MM.1S (cell line): ENCODE results near the gene E2F3.

Experiments
- EZH2 ChIP-seq: fragments of 300-600 bp; sonication (generic); optimal IDR thresholded peaks from 2 replicates; pipeline ENCODE3; 2017; ENCODE audit warnings: low read depth, mild to moderate bottlenecking, antibody characterized with exemption, low read length, mixed read lengths
- EZH2phosphoT487 ChIP-seq: fragments of 300-600 bp; sonication (generic); IDR thresholded peaks from 2 replicates; pipeline ENCODE4 v1.6.1; 2018; ENCODE audit warnings: antibody characterized with exemption, low read length
- TF ChIP-seq, protein P1 (sequence below): fragments of 300-600 bp; sonication (generic); IDR thresholded peaks from 2 replicates; pipeline ENCODE4 v1.5.1; 2016; ENCODE audit warnings: antibody characterized with exemption, low read length, mixed read lengths

DNA sequence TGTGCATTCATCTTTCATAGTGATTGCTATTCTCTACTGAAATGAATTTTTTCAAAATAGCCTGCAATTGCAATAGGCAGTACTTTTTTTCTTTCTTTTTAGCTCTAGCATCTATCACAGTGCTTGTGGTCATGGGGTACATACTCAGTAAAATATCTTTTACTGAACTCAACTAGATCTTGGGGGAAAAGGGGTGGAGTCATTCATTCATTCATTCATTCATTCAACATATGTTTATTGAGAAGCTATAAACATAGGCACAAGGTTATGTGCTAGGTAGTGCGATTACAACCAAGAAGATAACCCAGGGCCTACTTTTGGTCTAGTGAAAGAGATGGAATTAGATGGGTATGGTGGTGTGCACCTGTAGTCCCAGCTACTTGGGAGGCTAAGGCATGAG, 131.2 kb downstream of the E2F3 start:
- TF ChIP-seq EZH2phosphoT487 (no peak), EZH2 (no peak)
- TF ChIP-seq, protein P1, sequence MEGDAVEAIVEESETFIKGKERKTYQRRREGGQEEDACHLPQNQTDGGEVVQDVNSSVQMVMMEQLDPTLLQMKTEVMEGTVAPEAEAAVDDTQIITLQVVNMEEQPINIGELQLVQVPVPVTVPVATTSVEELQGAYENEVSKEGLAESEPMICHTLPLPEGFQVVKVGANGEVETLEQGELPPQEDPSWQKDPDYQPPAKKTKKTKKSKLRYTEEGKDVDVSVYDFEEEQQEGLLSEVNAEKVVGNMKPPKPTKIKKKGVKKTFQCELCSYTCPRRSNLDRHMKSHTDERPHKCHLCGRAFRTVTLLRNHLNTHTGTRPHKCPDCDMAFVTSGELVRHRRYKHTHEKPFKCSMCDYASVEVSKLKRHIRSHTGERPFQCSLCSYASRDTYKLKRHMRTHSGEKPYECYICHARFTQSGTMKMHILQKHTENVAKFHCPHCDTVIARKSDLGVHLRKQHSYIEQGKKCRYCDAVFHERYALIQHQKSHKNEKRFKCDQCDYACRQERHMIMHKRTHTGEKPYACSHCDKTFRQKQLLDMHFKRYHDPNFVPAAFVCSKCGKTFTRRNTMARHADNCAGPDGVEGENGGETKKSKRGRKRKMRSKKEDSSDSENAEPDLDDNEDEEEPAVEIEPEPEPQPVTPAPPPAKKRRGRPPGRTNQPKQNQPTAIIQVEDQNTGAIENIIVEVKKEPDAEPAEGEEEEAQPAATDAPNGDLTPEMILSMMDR, result no peak
